WTC11 (cell line): Measurements from ENCODE around the gene LEFTY1. TPM values are rescaled to one million over a fixed set of nuclear protein-coding genes. Genes with fewer than 3 reads are reported as not detected.

ENCODE experiments used
- ATAC-seq: fragments of 200-7000 bp; cut with Tn5 transposase; 2 replicates; pipeline ENCODE4 v1.10.0; 2021; ENCODE audit warnings: mild to moderate bottlenecking, moderate library complexity
- CTCF ChIA-PET: fragments of 300-600 bp; sonication (Branson Sonifier 250); formaldehyde crosslinking; loops from one replicate; lab custom pipeline; 2021; ENCODE audit warnings: antibody characterized with exemption; lab: Charles Lee
- POLR2A ChIA-PET: fragments of 350-600 bp; sonication (Branson Sonifier 250); formaldehyde crosslinking; loops from one replicate; lab custom pipeline; 2021; ENCODE audit warnings: antibody characterized with exemption; lab: Charles Lee
- DNase-seq: peaks from one replicate; pipeline ENCODE4 v3.0.0; 2021; ENCODE audit warnings: low spot score
- H3K27ac Mint-ChIP-seq: 2 replicates; pipeline ENCODE4 v1.8.0; 2021; ENCODE audit warnings: mixed read lengths
- H3K27me3 Mint-ChIP-seq: 2 replicates; pipeline ENCODE4 v1.8.0; 2021; ENCODE audit warnings: low read depth, mild to moderate bottlenecking, moderate library complexity, mixed read lengths
- H3K36me3 Mint-ChIP-seq: 2 replicates; pipeline ENCODE4 v1.8.0; 2021; ENCODE audit warnings: mixed read lengths
- H3K4me1 Mint-ChIP-seq: 2 replicates; pipeline ENCODE4 v1.8.0; 2022; ENCODE audit warnings: mixed read lengths
- H3K4me3 Mint-ChIP-seq: 2 replicates; pipeline ENCODE4 v1.8.0; 2021; ENCODE audit warnings: mild to moderate bottlenecking, moderate library complexity, mixed read lengths
- H3K9me3 Mint-ChIP-seq: 2 replicates; pipeline ENCODE4 v1.8.0; 2021; ENCODE audit warnings: mixed read lengths
- ARID4B ChIP-seq: sonication (generic); formaldehyde crosslinking; IDR thresholded peaks from 2 replicates; pipeline ENCODE4 v1.8.0; 2023; ENCODE audit warnings: missing genetic modification reagents, mild to moderate bottlenecking, borderline replicate concordance
- ETV6 ChIP-seq: sonication (generic); formaldehyde crosslinking; IDR thresholded peaks from 2 replicates; pipeline ENCODE4 v1.8.1; 2022; ENCODE audit warnings: mild to moderate bottlenecking, missing genetic modification reagents
- FOXP1 ChIP-seq: sonication (generic); formaldehyde crosslinking; IDR thresholded peaks from 2 replicates; pipeline ENCODE4 v1.8.0; 2022; ENCODE audit warnings: missing genetic modification reagents, mild to moderate bottlenecking, moderate library complexity, borderline replicate concordance
- FOXP4 ChIP-seq: sonication (generic); formaldehyde crosslinking; IDR thresholded peaks from 2 replicates; pipeline ENCODE4 v1.8.0; 2022; ENCODE audit warnings: mild to moderate bottlenecking, missing genetic modification reagents
- HMGA2 ChIP-seq: fragments of 250-450 bp; sonication (Bioruptor Pico); IDR thresholded peaks from 2 replicates; pipeline ENCODE4 v1.4.0; 2021; ENCODE audit warnings: mild to moderate bottlenecking, moderate library complexity
- JAZF1 ChIP-seq: fragments of 250-450 bp; sonication (Bioruptor Pico); IDR thresholded peaks from 2 replicates; pipeline ENCODE4 v1.9.0; 2021; ENCODE audit warnings: moderate library complexity, mild to moderate bottlenecking, inconsistent platforms
- MYBL2 ChIP-seq: sonication (generic); formaldehyde crosslinking; IDR thresholded peaks from 2 replicates; pipeline ENCODE4 v1.8.1; 2023; ENCODE audit warnings: mild to moderate bottlenecking, moderate library complexity, missing genetic modification reagents
- NFE2L1 ChIP-seq: sonication (generic); formaldehyde crosslinking; IDR thresholded peaks from 2 replicates; pipeline ENCODE4 v1.8.1; 2023; ENCODE audit warnings: missing genetic modification reagents
- PRRX2 ChIP-seq: fragments of 250-450 bp; sonication (Bioruptor Pico); IDR thresholded peaks from 2 replicates; pipeline ENCODE4 v1.8.0; 2021; ENCODE audit warnings: mild to moderate bottlenecking
- RELA ChIP-seq: sonication (generic); formaldehyde crosslinking; IDR thresholded peaks from 2 replicates; pipeline ENCODE4 v1.8.1; 2022; ENCODE audit warnings: missing genetic modification reagents, mild to moderate bottlenecking, borderline replicate concordance
- RORB ChIP-seq: fragments of 250-450 bp; sonication (Bioruptor Pico); IDR thresholded peaks from 2 replicates; pipeline ENCODE4 v1.9.0; 2021; ENCODE audit warnings: mild to moderate bottlenecking
- TEAD1 ChIP-seq: sonication (generic); formaldehyde crosslinking; IDR thresholded peaks from 2 replicates; pipeline ENCODE4 v1.8.0; 2022; ENCODE audit warnings: mild to moderate bottlenecking, missing genetic modification reagents
- USF2 ChIP-seq: sonication (generic); formaldehyde crosslinking; IDR thresholded peaks from 2 replicates; pipeline ENCODE4 v1.8.1; 2023; ENCODE audit warnings: mild to moderate bottlenecking, missing genetic modification reagents, moderate library complexity
- ZNF138 ChIP-seq: sonication (generic); formaldehyde crosslinking; conservative IDR thresholded peaks from 2 replicates; pipeline ENCODE4 v1.8.1; 2022; ENCODE audit warnings: mild to moderate bottlenecking, moderate library complexity, missing genetic modification reagents
- ZNF416 ChIP-seq: fragments of 250-450 bp; sonication (Bioruptor Pico); IDR thresholded peaks from 2 replicates; pipeline ENCODE4 v1.9.0; 2021; ENCODE audit warnings: mild to moderate bottlenecking, inconsistent platforms
- ZNF512 ChIP-seq: sonication (generic); formaldehyde crosslinking; IDR thresholded peaks from 2 replicates; pipeline ENCODE4 v1.8.1; 2022; ENCODE audit warnings: missing genetic modification reagents, borderline replicate concordance
- total RNA-seq: library from RNA; stranded (reverse); gene quantifications from 3 replicates; pipeline ENCODE4 v1.2.3, GENCODE V29; 2021
- TF ChIP-seq, protein P1 (sequence below): sonication (generic); formaldehyde crosslinking; IDR thresholded peaks from 2 replicates; pipeline ENCODE4 v1.8.1; 2022; ENCODE audit warnings: low read depth, missing genetic modification reagents, borderline replicate concordance
- TF ChIP-seq, protein P2 (sequence below): sonication (generic); formaldehyde crosslinking; conservative IDR thresholded peaks from 2 replicates; pipeline ENCODE4 v1.8.1; 2022; ENCODE audit warnings: mild to moderate bottlenecking, missing genetic modification reagents

The LEFTY1 gene
- total RNA-seq, 1 experiment from 2014 or later: 52.9 TPM

- no peak for TF ChIP-seq PRRX2
- no peak for TF ChIP-seq NFE2L1 (CRISPR knock-in tag)
- no peak for TF ChIP-seq FOXP4 (CRISPR knock-in tag)
Measured at GRCh38 chr1:225887030-225887314, 2.0 kb downstream of the LEFTY1 start (continued).

DNA sequence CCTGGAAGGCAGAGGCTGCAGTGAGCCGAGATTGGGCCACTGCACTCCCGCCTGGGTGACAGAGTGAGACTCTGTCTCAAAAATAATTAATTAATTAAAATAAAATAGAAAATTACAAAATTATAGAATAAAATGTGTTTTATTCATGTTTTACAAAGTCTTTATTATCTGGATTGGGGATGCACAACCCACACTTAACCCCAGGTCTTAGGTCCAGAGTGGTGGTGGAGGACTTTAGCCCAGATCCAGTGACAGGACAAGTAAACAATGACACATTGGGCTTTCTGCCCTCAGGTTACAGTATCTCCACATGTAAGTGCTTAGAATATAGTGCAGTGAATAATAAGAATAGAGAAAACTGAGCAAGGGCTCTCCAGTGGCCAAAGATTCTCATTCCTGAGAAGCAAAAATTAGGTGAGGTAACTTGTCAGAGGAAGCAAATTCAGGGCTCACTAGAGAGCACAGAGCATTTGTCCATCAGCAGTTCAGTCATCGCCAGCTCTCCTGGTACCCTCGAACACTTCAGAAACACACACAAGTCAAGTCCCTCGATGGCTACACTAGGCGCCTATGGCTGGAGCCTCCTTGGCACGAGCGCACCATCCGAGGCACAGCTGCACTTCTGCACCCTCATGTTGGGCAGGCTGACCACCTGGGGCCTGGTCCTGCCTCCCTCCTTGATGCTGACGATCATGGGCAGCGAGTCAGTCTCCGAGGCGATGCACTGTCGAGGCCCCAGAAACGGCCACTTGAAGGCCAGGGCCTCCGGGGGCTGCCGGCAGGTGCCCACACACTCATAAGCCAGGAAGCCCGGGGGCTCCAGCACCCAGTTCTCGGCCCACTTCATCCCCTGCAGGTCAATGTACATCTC is 2.6 kb downstream of the LEFTY1 start:
- TF ChIP-seq HMGA2 (CRISPR knock-in tag) (peak; percentile 59; the same call in 1 of the 2 replicates), TEAD1 (no peak)
- ATAC-seq (no peak), DNase-seq (no peak)
- ChIA-PET POLR2A (interaction anchor here (0.6 kb wide), 1 partner anchor 81 kb away, joined by 3 read pairs; no protein-coding TSS in a partner anchor), CTCF (no interaction called here)
- Mint-ChIP-seq H3K4me3 (peak overlapping the region; percentile 57), H3K9me3 (no peaks in the 10 kb centered on the region), H3K4me1 (peaks cover 48% of the 10 kb centered on the region), H3K36me3 (0 out of 2 replicates have a peak, but pooled peaks cover 4% of the 10 kb centered on the region), H3K27me3 (no peaks in the 10 kb centered on the region; the same call in 1 of the 2 replicates), H3K27ac (0 out of 2 replicates have a peak overlapping the region, but pooled peaks have one; percentile 36)

DNA sequence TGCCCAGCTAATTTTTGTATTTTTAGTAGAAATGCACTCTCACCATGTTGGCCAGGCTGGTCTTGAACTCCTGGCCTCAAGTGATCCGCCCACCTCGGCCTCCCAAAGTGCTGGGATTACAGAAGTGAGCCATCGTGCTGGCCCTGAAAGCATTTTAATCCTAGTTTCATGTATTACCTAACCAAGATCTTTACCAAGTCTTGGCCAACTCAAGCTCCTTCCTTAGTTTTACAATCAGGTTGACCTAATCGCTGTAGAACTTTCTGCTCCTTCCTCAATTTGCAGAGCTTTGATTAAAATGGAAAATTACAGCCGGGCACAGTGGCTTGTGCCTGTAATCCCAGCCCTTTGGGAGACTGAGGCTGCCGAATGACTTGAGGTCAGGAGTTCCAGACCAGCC is 3.6 kb downstream of the LEFTY1 start:
- Mint-ChIP-seq H3K4me1 (peaks cover 49% of the 10 kb centered on the region), H3K27me3 (no peaks in the 10 kb centered on the region; the same call in 1 of the 2 replicates)
- no peak for ATAC-seq
- POLR2A ChIA-PET: no interaction called here
- TF ChIP-seq ZNF416 (CRISPR knock-in tag): no peak
- no peak for TF ChIP-seq ZNF512 (CRISPR knock-in tag)
- TF ChIP-seq, protein P1, sequence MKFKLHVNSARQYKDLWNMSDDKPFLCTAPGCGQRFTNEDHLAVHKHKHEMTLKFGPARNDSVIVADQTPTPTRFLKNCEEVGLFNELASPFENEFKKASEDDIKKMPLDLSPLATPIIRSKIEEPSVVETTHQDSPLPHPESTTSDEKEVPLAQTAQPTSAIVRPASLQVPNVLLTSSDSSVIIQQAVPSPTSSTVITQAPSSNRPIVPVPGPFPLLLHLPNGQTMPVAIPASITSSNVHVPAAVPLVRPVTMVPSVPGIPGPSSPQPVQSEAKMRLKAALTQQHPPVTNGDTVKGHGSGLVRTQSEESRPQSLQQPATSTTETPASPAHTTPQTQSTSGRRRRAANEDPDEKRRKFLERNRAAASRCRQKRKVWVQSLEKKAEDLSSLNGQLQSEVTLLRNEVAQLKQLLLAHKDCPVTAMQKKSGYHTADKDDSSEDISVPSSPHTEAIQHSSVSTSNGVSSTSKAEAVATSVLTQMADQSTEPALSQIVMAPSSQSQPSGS: no peak
- TF ChIP-seq RELA (CRISPR knock-in tag): no peak
- TF ChIP-seq RORB (CRISPR knock-in tag): no peak
- TF ChIP-seq ETV6 (CRISPR knock-in tag): no peak
- TF ChIP-seq, protein P2, sequence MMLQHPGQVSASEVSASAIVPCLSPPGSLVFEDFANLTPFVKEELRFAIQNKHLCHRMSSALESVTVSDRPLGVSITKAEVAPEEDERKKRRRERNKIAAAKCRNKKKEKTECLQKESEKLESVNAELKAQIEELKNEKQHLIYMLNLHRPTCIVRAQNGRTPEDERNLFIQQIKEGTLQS: no peak
- TF ChIP-seq ARID4B (CRISPR knock-in tag): no peak
- no peak for TF ChIP-seq FOXP1 (CRISPR knock-in tag)
- no peak for TF ChIP-seq JAZF1 (CRISPR knock-in tag)
- TF ChIP-seq ZNF138 (CRISPR knock-in tag): no peak
- TF ChIP-seq MYBL2 (CRISPR knock-in tag): no peak
- TF ChIP-seq USF2 (CRISPR knock-in tag): no peak
- TF ChIP-seq, all 79 proteins: peak for 0
- CTCF ChIA-PET: interaction anchor here (1.6 kb wide), 1 partner anchor 11 kb away, joined by 5 read pairs; no protein-coding TSS in a partner anchor
- Mint-ChIP-seq H3K4me3 (no peak overlapping the region), H3K9me3 (no peaks in the 10 kb centered on the region), H3K27ac (no peak overlapping the region), H3K36me3 (0 out of 2 replicates have a peak, but pooled peaks cover 4% of the 10 kb centered on the region)
- no peak for DNase-seq
